GM19397 (cell line): Measurements from ENCODE around the gene CTSA.
"Not testable (repeated sequence)": the region's sequence is repeated elsewhere in the genome, so short reads cannot be mapped to it uniquely, and the experiment has no call there.

ENCODE experiments used
- ATAC-seq: cut with Tn5 transposase; IDR thresholded peaks from one replicate; pipeline ENCODE4 v1.9.1; 2021; ENCODE audit warnings: mild to moderate bottlenecking, moderate library complexity; ENCODE audit not compliant: unreplicated experiment

CTSA gene

GRCh38 chr20:45911486-45912343 is 20.6 kb downstream of the CTSA start, which contains the start of gene PLTP:
Gene PLTP, minus strand, starts transcription at chr20:45912155. Its CDS starts 703 bp downstream, at chr20:45911452.
- ATAC-seq = no peak

GRCh38 chr20:45912344-45912682 is 21.2 kb downstream of the CTSA start:
- ATAC-seq = no peak

- no peak for ATAC-seq
These were observed 22.0 kb downstream of the CTSA start for GRCh38 chr20:45913116-45913515.

DNA sequence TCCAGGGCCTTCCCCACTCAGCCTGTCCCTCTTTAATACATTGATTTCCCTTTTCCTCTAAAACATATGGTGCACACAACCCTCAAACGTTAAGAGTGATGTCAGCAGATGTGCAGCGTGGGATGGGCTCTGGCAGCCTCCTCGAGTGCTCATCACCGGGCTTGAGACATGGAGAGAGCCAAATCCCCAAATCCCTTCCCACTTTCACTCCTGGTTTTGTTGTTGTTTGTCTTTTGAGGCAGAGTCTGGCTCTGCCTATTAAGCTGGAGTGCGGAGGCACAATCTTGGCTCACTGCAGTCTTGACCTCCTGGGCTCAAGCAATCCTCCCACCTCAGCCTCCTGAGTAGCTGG is 26.6 kb downstream of the CTSA start:
- no peak for ATAC-seq

- ATAC-seq = no peak
These were observed 27.1 kb downstream of the CTSA start for GRCh38 chr20:45918182-45918737.

- ATAC-seq = no peak
These were observed 27.8 kb downstream of the CTSA start for GRCh38 chr20:45918779-45919537.

GRCh38 chr20:45919542-45920399 is 28.6 kb downstream of the CTSA start:
- no peak for ATAC-seq

GRCh38 chr20:45920462-45921336 is 29.6 kb downstream of the CTSA start:
- no peak for ATAC-seq

- ATAC-seq = no peak
These were observed 30.4 kb downstream of the CTSA start for GRCh38 chr20:45921337-45922189.

- no peak for ATAC-seq
These were observed 33.5 kb downstream of the CTSA start for GRCh38 chr20:45924391-45925261.

GRCh38 chr20:45925821-45926506 is 34.8 kb downstream of the CTSA start:
- ATAC-seq = no peak

- ATAC-seq = no peak
These were observed 35.6 kb downstream of the CTSA start for GRCh38 chr20:45926731-45927070.

GRCh38 chr20:45927071-45927878 is 36.1 kb downstream of the CTSA start:
- ATAC-seq = no peak

- ATAC-seq = not testable (repeated sequence)
These were observed 40.5 kb downstream of the CTSA start for GRCh38 chr20:45931680-45932079.

GRCh38 chr20:45933266-45934045 is 42.3 kb downstream of the CTSA start:
- no peak for ATAC-seq

- peak; percentile 13 for ATAC-seq
These were observed 43.0 kb downstream of the CTSA start for GRCh38 chr20:45934046-45934585.
